Colonic mucosa (tissue), 4 donors: Measurements from ENCODE around the gene GMDS. TPM values are rescaled to one million over a fixed set of nuclear protein-coding genes. Genes with fewer than 3 reads are reported as not detected.

Experiments
- DNase-seq: peaks from one replicate; pipeline ENCODE4 v3.0.0-alpha.2; 2020
- H3K27ac ChIP-seq: fragments of 200-600 bp; one replicate; pipeline ENCODE4 v1.8.0; 2021
- H3K27me3 ChIP-seq: fragments of 200-600 bp; one replicate; pipeline ENCODE4 v1.8.0; 2021
- H3K36me3 ChIP-seq: fragments of 200-600 bp; one replicate; pipeline ENCODE4 v1.8.0; 2021
- H3K4me1 ChIP-seq: fragments of 200-600 bp; one replicate; pipeline ENCODE4 v1.8.0; 2021; ENCODE audit warnings: mild to moderate bottlenecking
- H3K4me3 ChIP-seq: fragments of 200-600 bp; one replicate; pipeline ENCODE4 v1.8.0; 2021
- H3K9ac ChIP-seq, 2 donors: one replicate each; pipeline ENCODE4 v1.7.0; 2013; ENCODE audit warnings: control low read depth in 2 of 2, low read depth in 2 of 2, low read length in 2 of 2
- H3K9me3 ChIP-seq: fragments of 200-600 bp; one replicate; pipeline ENCODE4 v1.8.0; 2021
- intact Hi-C: fragments of 100-400 bp; cut with DNase I; formaldehyde crosslinking; loops from one replicate; pipeline ENCODE4 v1.14.1; 2022
- total RNA-seq, 2 donors: library from RNA; stranded (reverse); fragmentation: NEBNext Ultra II Directional in 1 of 2; extraction: Animal tissue kit (Norgen Biotek cat#: 25700) in 1 of 2; gene quantifications; one replicate each; pipeline ENCODE4 v1.2.1, GENCODE V29; 2021
- TF ChIP-seq, protein P1 (sequence below): fragments of 200-600 bp; IDR thresholded peaks from one replicate; pipeline ENCODE4 v1.8.0; 2022; ENCODE audit warnings: antibody characterized with exemption, mild to moderate bottlenecking
- donor health status: healthy.
- donor health status: DM: no; HTN: no; CAD: no.
- donor health status: DM: no; HTN: no; CAD: no.

The GMDS gene
- total RNA-seq, 2 donors from 2014 or later = 247 to 272 TPM

DNA sequence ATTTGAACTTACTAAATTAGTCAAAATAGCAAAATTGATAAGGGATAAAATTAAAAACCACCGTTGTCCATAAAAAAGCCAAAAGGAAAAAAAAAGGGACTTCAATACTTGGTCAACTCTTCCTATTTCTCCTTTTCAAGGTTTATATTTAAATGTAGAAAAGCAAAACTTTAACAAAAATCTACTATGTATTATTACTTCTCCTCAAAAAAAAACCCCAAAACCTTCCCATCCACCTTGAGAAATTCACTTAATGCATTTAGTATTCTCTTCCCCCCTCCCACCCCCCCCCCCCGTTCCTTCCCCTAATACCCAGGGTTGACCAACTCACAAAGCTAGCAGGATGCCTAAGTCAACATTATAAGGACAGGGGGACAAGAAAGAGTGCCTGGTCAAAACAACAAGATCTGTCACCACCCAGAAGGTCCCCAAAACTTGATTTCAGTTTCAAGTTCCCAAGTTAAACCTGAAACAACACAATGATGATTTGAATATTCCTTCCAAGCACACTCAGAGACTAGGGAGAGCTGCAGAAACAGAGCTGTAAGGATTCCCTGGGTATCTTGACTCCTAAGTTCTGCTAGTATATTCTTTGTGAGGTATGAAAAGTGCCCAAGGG is 14.6 kb downstream of the GMDS start:
- Histone ChIP-seq H3K27me3 (no peaks in the 10 kb centered on the region), H3K4me1 (peaks cover 5% of the 10 kb centered on the region), H3K4me3 (no peak overlapping the region), H3K9me3 (no peaks in the 10 kb centered on the region), H3K27ac (no peak overlapping the region), H3K9ac (no peak overlapping the region), H3K36me3 (no peaks in the 10 kb centered on the region)
- no peak for DNase-seq
- intact Hi-C loops = no loop called here
- TF ChIP-seq, protein P1, sequence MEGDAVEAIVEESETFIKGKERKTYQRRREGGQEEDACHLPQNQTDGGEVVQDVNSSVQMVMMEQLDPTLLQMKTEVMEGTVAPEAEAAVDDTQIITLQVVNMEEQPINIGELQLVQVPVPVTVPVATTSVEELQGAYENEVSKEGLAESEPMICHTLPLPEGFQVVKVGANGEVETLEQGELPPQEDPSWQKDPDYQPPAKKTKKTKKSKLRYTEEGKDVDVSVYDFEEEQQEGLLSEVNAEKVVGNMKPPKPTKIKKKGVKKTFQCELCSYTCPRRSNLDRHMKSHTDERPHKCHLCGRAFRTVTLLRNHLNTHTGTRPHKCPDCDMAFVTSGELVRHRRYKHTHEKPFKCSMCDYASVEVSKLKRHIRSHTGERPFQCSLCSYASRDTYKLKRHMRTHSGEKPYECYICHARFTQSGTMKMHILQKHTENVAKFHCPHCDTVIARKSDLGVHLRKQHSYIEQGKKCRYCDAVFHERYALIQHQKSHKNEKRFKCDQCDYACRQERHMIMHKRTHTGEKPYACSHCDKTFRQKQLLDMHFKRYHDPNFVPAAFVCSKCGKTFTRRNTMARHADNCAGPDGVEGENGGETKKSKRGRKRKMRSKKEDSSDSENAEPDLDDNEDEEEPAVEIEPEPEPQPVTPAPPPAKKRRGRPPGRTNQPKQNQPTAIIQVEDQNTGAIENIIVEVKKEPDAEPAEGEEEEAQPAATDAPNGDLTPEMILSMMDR = no peak

DNA sequence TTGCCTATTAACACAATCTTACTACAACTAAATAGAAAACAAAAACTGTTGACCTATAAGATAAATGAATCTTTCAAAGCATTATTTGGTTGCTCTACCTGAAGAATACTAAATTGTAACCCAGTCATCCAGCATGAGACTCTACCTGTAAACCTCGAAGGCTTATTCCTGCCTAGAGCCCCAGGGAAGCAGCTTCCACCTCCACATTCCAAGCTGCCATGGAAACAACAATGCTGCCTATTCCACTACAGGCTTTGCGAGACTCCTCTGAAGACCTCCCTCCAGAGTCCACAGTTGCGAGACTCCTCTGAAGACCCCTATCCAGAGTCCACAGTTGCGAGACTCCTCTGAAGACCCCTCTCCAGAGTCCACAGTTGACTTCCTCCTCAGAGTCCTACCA is 15.7 kb downstream of the GMDS start:
- no peak for DNase-seq
- TF ChIP-seq, protein P1 = no peak
- Histone ChIP-seq H3K27me3 (no peaks in the 10 kb centered on the region), H3K9me3 (no peaks in the 10 kb centered on the region), H3K4me1 (peaks cover 5% of the 10 kb centered on the region), H3K36me3 (no peaks in the 10 kb centered on the region), H3K27ac (no peak overlapping the region), H3K9ac (no peak overlapping the region), H3K4me3 (no peak overlapping the region)
- intact Hi-C loops = no loop called here

- H3K4me3 ChIP-seq = no peak overlapping the region
- no peak overlapping the region for H3K27ac ChIP-seq
- no peaks in the 10 kb centered on the region for H3K9me3 ChIP-seq
- intact Hi-C loops = no loop called here
- H3K36me3 ChIP-seq = no peaks in the 10 kb centered on the region
- no peak for DNase-seq
- no peak overlapping the region for H3K9ac ChIP-seq
- H3K4me1 ChIP-seq = peaks cover 5% of the 10 kb centered on the region
- H3K27me3 ChIP-seq = no peaks in the 10 kb centered on the region
- TF ChIP-seq, protein P1 = no peak
Observed at GRCh38 chr6:2229039-2229438, 16.4 kb downstream of the GMDS start.

DNA sequence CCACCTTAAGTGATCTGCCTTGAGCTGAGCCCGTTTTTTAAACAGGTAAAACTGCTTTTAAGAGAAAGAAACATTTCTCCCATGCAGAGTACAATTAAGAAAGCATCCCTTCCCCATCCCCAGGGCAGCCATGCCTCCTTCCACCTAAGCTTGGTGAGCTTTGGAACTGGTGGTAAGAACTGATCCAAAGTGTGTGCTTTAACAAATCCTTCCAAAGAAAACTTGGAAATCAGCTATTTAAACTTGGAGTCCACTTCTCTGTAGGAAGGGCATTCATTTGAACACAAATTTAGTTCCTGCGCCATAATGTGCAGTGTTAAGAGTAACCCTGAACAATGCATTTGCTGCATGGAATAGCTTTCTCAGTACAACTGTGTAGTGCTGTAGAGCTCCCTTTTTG is 17.0 kb downstream of the GMDS start:
- Histone ChIP-seq H3K4me1 (peaks cover 5% of the 10 kb centered on the region), H3K9ac (no peak overlapping the region), H3K27me3 (no peaks in the 10 kb centered on the region), H3K27ac (no peak overlapping the region), H3K36me3 (no peaks in the 10 kb centered on the region), H3K4me3 (no peak overlapping the region), H3K9me3 (no peaks in the 10 kb centered on the region)
- TF ChIP-seq, protein P1 = no peak
- intact Hi-C loops = no loop called here
- DNase-seq = no peak

DNA sequence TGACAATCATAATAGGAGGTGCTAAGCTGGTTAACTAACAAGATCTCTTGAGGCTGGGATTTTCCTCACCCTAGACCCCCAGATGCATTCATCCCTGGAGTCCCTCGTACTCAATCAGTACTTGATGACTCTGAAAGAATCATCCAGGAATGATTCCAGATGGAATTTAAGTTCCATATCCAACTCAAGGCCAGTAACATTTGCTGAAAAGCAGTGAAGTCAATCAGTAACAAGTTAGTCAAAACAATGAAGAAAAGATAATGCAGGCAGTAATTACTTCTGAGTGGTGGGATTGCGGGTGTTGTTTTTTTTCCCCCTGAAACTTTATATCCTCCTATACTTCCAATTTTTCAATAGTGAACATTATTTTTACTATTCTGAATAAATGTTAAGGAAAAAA is 18.6 kb downstream of the GMDS start:
- Histone ChIP-seq H3K9me3 (no peaks in the 10 kb centered on the region), H3K27ac (peak overlapping the region; percentile 78), H3K4me3 (no peak overlapping the region), H3K36me3 (no peaks in the 10 kb centered on the region), H3K4me1 (peaks cover 5% of the 10 kb centered on the region), H3K27me3 (no peaks in the 10 kb centered on the region), H3K9ac (no peak overlapping the region)
- no peak for DNase-seq
- intact Hi-C loops = no loop called here
- TF ChIP-seq, protein P1 = no peak
